DMS53 treated with DMSO at 0.1 percent for 48 hours (cell line): ENCODE data around the gene PBX1.

ENCODE experiments used
- DNase-seq: peaks from one replicate; lab custom pipeline; 2025; ENCODE audit not compliant: unreplicated experiment; lab: John Stamatoyannopoulos, UW

The PBX1 gene

GRCh38 chr1:164713456-164714207, 154.6 kb downstream of the PBX1 start:
- no peak for DNase-seq

GRCh38 chr1:164716992-164717703, 158.2 kb downstream of the PBX1 start:
- peak; percentile 56 for DNase-seq

GRCh38 chr1:164718821-164719220, 159.8 kb downstream of the PBX1 start:
- no peak for DNase-seq

- DNase-seq, result no peak
These were observed 160.9 kb downstream of the PBX1 start for GRCh38 chr1:164719676-164720439.

- DNase-seq, result no peak
These were observed 161.7 kb downstream of the PBX1 start for GRCh38 chr1:164720440-164721227.

- DNase-seq, result no peak
These were observed 162.2 kb downstream of the PBX1 start for GRCh38 chr1:164721228-164721496.

- DNase-seq, result no peak
These were observed 164.4 kb downstream of the PBX1 start for GRCh38 chr1:164723296-164723798.

GRCh38 chr1:164725401-164725800, 166.4 kb downstream of the PBX1 start:
- no peak for DNase-seq

GRCh38 chr1:164726235-164726634, 167.3 kb downstream of the PBX1 start:
- no peak for DNase-seq

GRCh38 chr1:164728719-164729118, 169.7 kb downstream of the PBX1 start:
- no peak for DNase-seq

- no peak for DNase-seq
These were observed 172.3 kb downstream of the PBX1 start for GRCh38 chr1:164731161-164731876.

- peak; percentile 10 for DNase-seq
These were observed 174.1 kb downstream of the PBX1 start for GRCh38 chr1:164733070-164733469.

GRCh38 chr1:164733734-164734133, 174.8 kb downstream of the PBX1 start:
- DNase-seq, result no peak

GRCh38 chr1:164735315-164736052, 176.5 kb downstream of the PBX1 start:
- DNase-seq, result peak; percentile 30

GRCh38 chr1:164736137-164736536, 177.2 kb downstream of the PBX1 start:
- no peak for DNase-seq

GRCh38 chr1:164739189-164739588, 180.2 kb downstream of the PBX1 start:
- no peak for DNase-seq

- DNase-seq, result no peak
These were observed 181.1 kb downstream of the PBX1 start for GRCh38 chr1:164740000-164740526.

GRCh38 chr1:164742745-164743144, 183.8 kb downstream of the PBX1 start:
- DNase-seq, result no peak

- no peak for DNase-seq
These were observed 185.0 kb downstream of the PBX1 start for GRCh38 chr1:164743976-164744375.
